GM20431 (cell line): Measurements from ENCODE around the gene PXK.

ENCODE experiments used
- in situ Hi-C: fragments of 300-500 bp; cut with MseI, MboI; formaldehyde crosslinking; loops from one replicate; pipeline ENCODE4 v1.15.0; 2020; ENCODE audit warnings: low sequenced_read_pairs; ENCODE audit not compliant: unreplicated experiment

The PXK gene

GRCh38 chr3:58411036-58411435 is 78.3 kb downstream of the PXK start:
- in situ Hi-C loops: loop anchor here (10.0 kb wide), 1 partner anchor 76 kb away; the partner anchor contains the start of gene PXK

GRCh38 chr3:58411851-58412830 is 79.4 kb downstream of the PXK start:
- in situ Hi-C loops: loop anchor here (10.0 kb wide), 1 partner anchor 77 kb away; the partner anchor contains the start of gene PXK

- in situ Hi-C loops: loop anchor here (10.0 kb wide), 1 partner anchor 80 kb away; the partner anchor contains the start of gene PXK
Measured at GRCh38 chr3:58414538-58415197, 82.0 kb downstream of the PXK start.

GRCh38 chr3:58416191-58416590 is 83.5 kb downstream of the PXK start:
- in situ Hi-C loops: loop anchor here (10.0 kb wide), 1 partner anchor 81 kb away; the partner anchor contains the start of gene PXK

- in situ Hi-C loops: loop anchor here (10.0 kb wide), 1 partner anchor 82 kb away; the partner anchor contains the start of gene PXK
Measured at GRCh38 chr3:58417075-58417474, 84.4 kb downstream of the PXK start.

- in situ Hi-C loops: loop anchor here (10.0 kb wide), 1 partner anchor 83 kb away; the partner anchor contains the start of gene PXK
Measured at GRCh38 chr3:58418227-58418626, 85.5 kb downstream of the PXK start.

- in situ Hi-C loops: loop anchor here (10.0 kb wide), 1 partner anchor 85 kb away; the partner anchor contains the start of gene PXK
Measured at GRCh38 chr3:58419780-58420507, 87.3 kb downstream of the PXK start.

- in situ Hi-C loops: no loop called here
Measured at GRCh38 chr3:58421004-58421403, 88.3 kb downstream of the PXK start.

- in situ Hi-C loops: no loop called here
Measured at GRCh38 chr3:58422756-58423325, 90.1 kb downstream of the PXK start.

GRCh38 chr3:58424613-58425012 is 91.9 kb downstream of the PXK start:
- in situ Hi-C loops: no loop called here

GRCh38 chr3:58425782-58426181 is 93.1 kb downstream of the PXK start:
- in situ Hi-C loops: no loop called here

GRCh38 chr3:58427661-58428361 is 95.1 kb downstream of the PXK start:
- in situ Hi-C loops: no loop called here

- in situ Hi-C loops: no loop called here
Measured at GRCh38 chr3:58429657-58430056, 97.0 kb downstream of the PXK start.

- in situ Hi-C loops: no loop called here
Measured at GRCh38 chr3:58432905-58433304, 100.2 kb downstream of the PXK start.

GRCh38 chr3:58433400-58434167 is 100.9 kb downstream of the PXK start, which contains the start of gene PDHB:
Gene PDHB (minus strand): TSS chr3:58433832. CDS start chr3:58433809, 23 bp downstream.
- in situ Hi-C loops: no loop called here

GRCh38 chr3:58434168-58434504 is 101.4 kb downstream of the PXK start:
- in situ Hi-C loops: no loop called here

GRCh38 chr3:58434511-58434910 is 101.8 kb downstream of the PXK start:
- in situ Hi-C loops: no loop called here

GRCh38 chr3:58434990-58435389 is 102.3 kb downstream of the PXK start:
- in situ Hi-C loops: no loop called here
